ENCODE results near the gene CUL5.

GRCh38 chr11:108035690-108036089 lies 27.0 kb downstream of the CUL5 start:
- TF ChIP-seq CTCF (IDR thresholded peaks at IDR 0.05; ENCODE audit: insufficient read depth, low read length, poor library complexity, severe bottlenecking) = no peak
- no peak for TF ChIP-seq EZH2phosphoT487 (conservative IDR thresholded peaks at IDR 0.05; ENCODE audit: low read length)
